Measurements from ENCODE around the gene PALM3. TPM values are rescaled to one million over a fixed set of nuclear protein-coding genes. Genes with fewer than 3 reads are reported as not detected.

PALM3 gene
- total RNA-seq, 1 donor from 2014 or later = 6.7 TPM

GRCh38 chr19:14056069-14056666 is 5.7 kb downstream of the PALM3 start:
- DNase-seq = no peak
- Mint-ChIP-seq H3K9me3 (ENCODE audit: unreplicated experiment) (peaks cover 5% of the 10 kb centered on the region), H3K36me3 (ENCODE audit: unreplicated experiment) (no peaks in the 10 kb centered on the region), H3K27ac (ENCODE audit: unreplicated experiment) (no peak overlapping the region), H3K4me3 (ENCODE audit: unreplicated experiment) (no peak overlapping the region), H3K27me3 (ENCODE audit: unreplicated experiment) (peaks cover 21% of the 10 kb centered on the region), H3K4me1 (ENCODE audit: low read depth, unreplicated experiment) (peaks cover 3% of the 10 kb centered on the region)
- no peak for TF ChIP-seq CTCF (IDR thresholded peaks at IDR 0.05; ENCODE audit: partially characterized antibody, unreplicated experiment)

- no peak for DNase-seq
- Mint-ChIP-seq H3K36me3 (ENCODE audit: unreplicated experiment) (no peaks in the 10 kb centered on the region), H3K27me3 (ENCODE audit: unreplicated experiment) (peaks cover 21% of the 10 kb centered on the region), H3K4me3 (ENCODE audit: unreplicated experiment) (no peak overlapping the region), H3K27ac (ENCODE audit: unreplicated experiment) (no peak overlapping the region), H3K4me1 (ENCODE audit: low read depth, unreplicated experiment) (peaks cover 3% of the 10 kb centered on the region), H3K9me3 (ENCODE audit: unreplicated experiment) (peaks cover 6% of the 10 kb centered on the region)
- TF ChIP-seq CTCF (IDR thresholded peaks at IDR 0.05; ENCODE audit: partially characterized antibody, unreplicated experiment) = no peak
These were observed 6.5 kb downstream of the PALM3 start for GRCh38 chr19:14055396-14055795.

- TF ChIP-seq CTCF (IDR thresholded peaks at IDR 0.05; ENCODE audit: partially characterized antibody, unreplicated experiment) = no peak
- no peak for DNase-seq
- H3K27ac Mint-ChIP-seq (ENCODE audit: unreplicated experiment) = no peak overlapping the region
- H3K36me3 Mint-ChIP-seq (ENCODE audit: unreplicated experiment) = no peaks in the 10 kb centered on the region
- H3K27me3 Mint-ChIP-seq (ENCODE audit: unreplicated experiment) = peaks cover 19% of the 10 kb centered on the region
- no peak overlapping the region for H3K4me3 Mint-ChIP-seq (ENCODE audit: unreplicated experiment)
- H3K4me1 Mint-ChIP-seq (ENCODE audit: low read depth, unreplicated experiment) = peaks cover 2% of the 10 kb centered on the region
- H3K9me3 Mint-ChIP-seq (ENCODE audit: unreplicated experiment) = peaks cover 7% of the 10 kb centered on the region
These were observed 7.2 kb downstream of the PALM3 start for GRCh38 chr19:14054721-14055120.

- no peak for TF ChIP-seq CTCF (IDR thresholded peaks at IDR 0.05; ENCODE audit: partially characterized antibody, unreplicated experiment)
- no peak for DNase-seq
- no peaks in the 10 kb centered on the region for H3K36me3 Mint-ChIP-seq (ENCODE audit: unreplicated experiment)
- peaks cover 7% of the 10 kb centered on the region for H3K9me3 Mint-ChIP-seq (ENCODE audit: unreplicated experiment)
- H3K27me3 Mint-ChIP-seq (ENCODE audit: unreplicated experiment) = peaks cover 19% of the 10 kb centered on the region
- H3K4me1 Mint-ChIP-seq (ENCODE audit: low read depth, unreplicated experiment) = peaks cover 1% of the 10 kb centered on the region
- H3K27ac Mint-ChIP-seq (ENCODE audit: unreplicated experiment) = no peak overlapping the region
- no peak overlapping the region for H3K4me3 Mint-ChIP-seq (ENCODE audit: unreplicated experiment)
These were observed 7.8 kb downstream of the PALM3 start for GRCh38 chr19:14054099-14054498.

GRCh38 chr19:14053500-14053899 is 8.4 kb downstream of the PALM3 start:
- no peak for TF ChIP-seq CTCF (IDR thresholded peaks at IDR 0.05; ENCODE audit: partially characterized antibody, unreplicated experiment)
- no peak overlapping the region for H3K27ac Mint-ChIP-seq (ENCODE audit: unreplicated experiment)
- no peak for DNase-seq
- peaks cover 16% of the 10 kb centered on the region for H3K27me3 Mint-ChIP-seq (ENCODE audit: unreplicated experiment)
- no peaks in the 10 kb centered on the region for H3K36me3 Mint-ChIP-seq (ENCODE audit: unreplicated experiment)
- peaks cover 7% of the 10 kb centered on the region for H3K9me3 Mint-ChIP-seq (ENCODE audit: unreplicated experiment)
- peaks cover 1% of the 10 kb centered on the region for H3K4me1 Mint-ChIP-seq (ENCODE audit: low read depth, unreplicated experiment)
- H3K4me3 Mint-ChIP-seq (ENCODE audit: unreplicated experiment) = no peak overlapping the region
